ENCODE measurements around the gene SNHG17.
"Not testable (repeated sequence)": the region's sequence is repeated elsewhere in the genome, so short reads cannot be mapped to it uniquely, and the experiment has no call there.

SNHG17 gene

GRCh38 chr20:38447251-38447661, 12.1 kb upstream of the SNHG17 start:
- DNase-seq: no peak

GRCh38 chr20:38446441-38447209, 11.5 kb upstream of the SNHG17 start:
- DNase-seq: peak; percentile 94

- no peak for DNase-seq
These were observed 10.8 kb upstream of the SNHG17 start for GRCh38 chr20:38445901-38446425.

GRCh38 chr20:38445381-38445796, 10.3 kb upstream of the SNHG17 start:
- DNase-seq: no peak

- no peak for DNase-seq
These were observed 6.8 kb upstream of the SNHG17 start for GRCh38 chr20:38441916-38442315.

- DNase-seq: not testable (repeated sequence)
These were observed 6.0 kb upstream of the SNHG17 start for GRCh38 chr20:38441110-38441509.

GRCh38 chr20:38437796-38438195, 2.7 kb upstream of the SNHG17 start:
- DNase-seq: no peak

GRCh38 chr20:38435555-38435939, 419 bp upstream of the SNHG17 start:
- no peak for DNase-seq

- no peak for DNase-seq
These were observed 807 bp downstream of the SNHG17 start for GRCh38 chr20:38434301-38434741.

GRCh38 chr20:38433304-38433972, 1.7 kb downstream of the SNHG17 start:
- no peak for DNase-seq

- not testable (repeated sequence) for DNase-seq
These were observed 2.3 kb downstream of the SNHG17 start for GRCh38 chr20:38432870-38433269.

GRCh38 chr20:38432292-38432691, 2.8 kb downstream of the SNHG17 start:
- DNase-seq: no peak

- DNase-seq: no peak
These were observed 4.3 kb downstream of the SNHG17 start for GRCh38 chr20:38430679-38431325.

- DNase-seq: no peak
These were observed 5.8 kb downstream of the SNHG17 start for GRCh38 chr20:38429301-38429700.

GRCh38 chr20:38428800-38429199, 6.3 kb downstream of the SNHG17 start:
- no peak for DNase-seq

- no peak for DNase-seq
These were observed 7.5 kb downstream of the SNHG17 start for GRCh38 chr20:38427655-38428023.

- no peak for DNase-seq
These were observed 8.9 kb downstream of the SNHG17 start for GRCh38 chr20:38426006-38426897.

- no peak for DNase-seq
These were observed 10.7 kb downstream of the SNHG17 start for GRCh38 chr20:38424401-38424800.

- DNase-seq: no peak
These were observed 11.6 kb downstream of the SNHG17 start for GRCh38 chr20:38423541-38423940.

GRCh38 chr20:38421915-38422314, 13.2 kb downstream of the SNHG17 start:
- DNase-seq: no peak

GRCh38 chr20:38420388-38421085, 14.6 kb downstream of the SNHG17 start:
- no peak for DNase-seq

Data from KG1 (cell line).